Activated naive CD4-positive, alpha-beta T cell treated with Interleukin-2 at 50 U/mL for 16 hours (primary cell): ENCODE measurements around the gene KLK6.
A peak's percentile ranks its signal among the peaks of the same experiment; 100 is the strongest.

Experiments
- DNase-seq: peaks from one replicate; pipeline ENCODE4 v3.0.0-alpha.2; 2020

The KLK6 gene

GRCh38 chr19:50969413-50969760 is at the start of gene KLK6:
Gene KLK6 (minus strand): TSS chr19:50969591. CDS start chr19:50968104, 1,487 bp downstream.
- no peak for DNase-seq

- no peak for DNase-seq
Measured at GRCh38 chr19:51018745-51019543, 49.6 kb upstream of the KLK6 start.

GRCh38 chr19:51016798-51017683 is 47.6 kb upstream of the KLK6 start:
- peak; percentile 34 for DNase-seq

- no peak for DNase-seq
Measured at GRCh38 chr19:51015691-51016267, 46.4 kb upstream of the KLK6 start.

GRCh38 chr19:51014242-51014641 is 44.9 kb upstream of the KLK6 start:
- DNase-seq = no peak

GRCh38 chr19:51012661-51013190 is 43.3 kb upstream of the KLK6 start:
- no peak for DNase-seq

GRCh38 chr19:51010066-51010795 is 40.8 kb upstream of the KLK6 start:
- DNase-seq = no peak

GRCh38 chr19:51009061-51009891 is 39.9 kb upstream of the KLK6 start:
- no peak for DNase-seq

GRCh38 chr19:51007488-51007887 is 38.1 kb upstream of the KLK6 start:
- no peak for DNase-seq

- no peak for DNase-seq
Measured at GRCh38 chr19:51006406-51006805, 37.0 kb upstream of the KLK6 start.

- DNase-seq = no peak
Measured at GRCh38 chr19:51005248-51005647, 35.9 kb upstream of the KLK6 start.

GRCh38 chr19:51003316-51003715 is 33.9 kb upstream of the KLK6 start:
- no peak for DNase-seq

GRCh38 chr19:51002542-51003311 is 33.3 kb upstream of the KLK6 start:
- no peak for DNase-seq

GRCh38 chr19:51002089-51002532 is 32.7 kb upstream of the KLK6 start:
- no peak for DNase-seq

GRCh38 chr19:51001515-51001914 is 32.1 kb upstream of the KLK6 start, which contains the start of gene KLK8:
Gene KLK8 (minus strand): TSS chr19:51001604. CDS start chr19:51001167, 437 bp downstream.
- DNase-seq = no peak

- no peak for DNase-seq
Measured at GRCh38 chr19:51000981-51001380, 31.6 kb upstream of the KLK6 start.

- DNase-seq = no peak
Measured at GRCh38 chr19:51000426-51000825, 31.0 kb upstream of the KLK6 start.

- no peak for DNase-seq
Measured at GRCh38 chr19:50998686-50999085, 29.3 kb upstream of the KLK6 start.

- DNase-seq = no peak
Measured at GRCh38 chr19:50998061-50998460, 28.7 kb upstream of the KLK6 start.

GRCh38 chr19:50994129-50994528 is 24.7 kb upstream of the KLK6 start:
- DNase-seq = no peak

- no peak for DNase-seq
Measured at GRCh38 chr19:50992666-50993035, 23.3 kb upstream of the KLK6 start.
